ENCODE measurements around the gene ANKRD50.

- TF ChIP-seq CTCF (IDR thresholded peaks at IDR 0.05), result no peak
- no peak for TF ChIP-seq TCF7L2 (IDR thresholded peaks at IDR 0.05; ENCODE audit: low read depth, low read length)
These were observed 9.4 kb downstream of the ANKRD50 start for GRCh38 chr4:124703154-124703553.

Data from Panc1 (cell line).